A549 (cell line): ENCODE data around the gene KLRD1.

Experiments
- CEBPB ChIP-seq, 2 experiments: fragments of >200 bp in 1 of 2; sonication (Bioruptor Twin) in 1 of 2; formaldehyde crosslinking in 1 of 2; IDR thresholded peaks; 2 replicates each; pipeline ENCODE4 v1.6.1; 2012 to 2016
- CTCF ChIP-seq: fragments of >200 bp; sonication (Bioruptor Twin); formaldehyde crosslinking; IDR thresholded peaks from 3 replicates; pipeline ENCODE4 v1.5.1; 2016
- POLR2A ChIP-seq: IDR thresholded peaks from 2 replicates; pipeline ENCODE4 v1.6.1; 2012; ENCODE audit warnings: mild to moderate bottlenecking, low read length
- RFX5 ChIP-seq: fragments of 450-650 bp; IDR thresholded peaks from 2 replicates; pipeline ENCODE4 v1.7.1; 2014; ENCODE audit warnings: antibody characterized with exemption, mild to moderate bottlenecking, moderate library complexity
- SREBF2 ChIP-seq: fragments of 450-650 bp; IDR thresholded peaks from 2 replicates; pipeline ENCODE4 v1.6.1; 2014; ENCODE audit warnings: mild to moderate bottlenecking, moderate library complexity

GRCh38 chr12:10368206-10369171, 60.8 kb downstream of the KLRD1 start:
- TF ChIP-seq CTCF (no peak), POLR2A (no peak), CEBPB (IDR thresholded peaks at IDR 0.05) (no peak), SREBF2 (no peak), RFX5 (no peak)
